NCI-H146 treated with DMSO at 0.1 percent for 48 hours (cell line): ENCODE results near the gene DIS3L2.

ENCODE experiments used
- DNase-seq: peaks from one replicate; lab custom pipeline; 2025; ENCODE audit not compliant: unreplicated experiment; lab: John Stamatoyannopoulos, UW

The DIS3L2 gene

GRCh38 chr2:231951452-231952035 is 10.0 kb upstream of the DIS3L2 start:
- DNase-seq: no peak

- DNase-seq: no peak
These were observed 5.6 kb upstream of the DIS3L2 start for GRCh38 chr2:231955758-231956472.

- DNase-seq: no peak
These were observed 3.4 kb upstream of the DIS3L2 start for GRCh38 chr2:231957913-231958763.

- no peak for DNase-seq
These were observed 634 bp upstream of the DIS3L2 start for GRCh38 chr2:231960810-231961348.

- no peak for DNase-seq
These were observed 3.6 kb downstream of the DIS3L2 start for GRCh38 chr2:231965102-231965501.

GRCh38 chr2:231966886-231967285 is 5.4 kb downstream of the DIS3L2 start:
- DNase-seq: no peak

GRCh38 chr2:231968820-231969219 is 7.3 kb downstream of the DIS3L2 start:
- DNase-seq: no peak

- no peak for DNase-seq
These were observed 8.9 kb downstream of the DIS3L2 start for GRCh38 chr2:231970461-231970860.

GRCh38 chr2:231975001-231975400 is 13.5 kb downstream of the DIS3L2 start:
- no peak for DNase-seq

- no peak for DNase-seq
These were observed 15.9 kb downstream of the DIS3L2 start for GRCh38 chr2:231977430-231977829.

- no peak for DNase-seq
These were observed 23.5 kb downstream of the DIS3L2 start for GRCh38 chr2:231984992-231985391.

GRCh38 chr2:231985823-231986261 is 24.3 kb downstream of the DIS3L2 start:
- no peak for DNase-seq

GRCh38 chr2:231987124-231987727 is 25.7 kb downstream of the DIS3L2 start:
- no peak for DNase-seq

- no peak for DNase-seq
These were observed 26.8 kb downstream of the DIS3L2 start for GRCh38 chr2:231988179-231988866.

- no peak for DNase-seq
These were observed 30.2 kb downstream of the DIS3L2 start for GRCh38 chr2:231991664-231992063.

- DNase-seq: no peak
These were observed 31.4 kb downstream of the DIS3L2 start for GRCh38 chr2:231992888-231993287.

GRCh38 chr2:231996797-231997540 is 35.5 kb downstream of the DIS3L2 start:
- DNase-seq: no peak

- DNase-seq: no peak
These were observed 36.5 kb downstream of the DIS3L2 start for GRCh38 chr2:231998046-231998445.

- DNase-seq: no peak
These were observed 38.9 kb downstream of the DIS3L2 start for GRCh38 chr2:232000439-232000838.

GRCh38 chr2:232001073-232001472 is 39.6 kb downstream of the DIS3L2 start:
- DNase-seq: no peak
